ENCODE measurements around the gene HOXB2.

GRCh38 chr17:48517478-48517877, 27.4 kb downstream of the HOXB2 start:
- no peak for TF ChIP-seq POLR2A (IDR thresholded peaks at IDR 0.05)
- TF ChIP-seq, protein P1, sequence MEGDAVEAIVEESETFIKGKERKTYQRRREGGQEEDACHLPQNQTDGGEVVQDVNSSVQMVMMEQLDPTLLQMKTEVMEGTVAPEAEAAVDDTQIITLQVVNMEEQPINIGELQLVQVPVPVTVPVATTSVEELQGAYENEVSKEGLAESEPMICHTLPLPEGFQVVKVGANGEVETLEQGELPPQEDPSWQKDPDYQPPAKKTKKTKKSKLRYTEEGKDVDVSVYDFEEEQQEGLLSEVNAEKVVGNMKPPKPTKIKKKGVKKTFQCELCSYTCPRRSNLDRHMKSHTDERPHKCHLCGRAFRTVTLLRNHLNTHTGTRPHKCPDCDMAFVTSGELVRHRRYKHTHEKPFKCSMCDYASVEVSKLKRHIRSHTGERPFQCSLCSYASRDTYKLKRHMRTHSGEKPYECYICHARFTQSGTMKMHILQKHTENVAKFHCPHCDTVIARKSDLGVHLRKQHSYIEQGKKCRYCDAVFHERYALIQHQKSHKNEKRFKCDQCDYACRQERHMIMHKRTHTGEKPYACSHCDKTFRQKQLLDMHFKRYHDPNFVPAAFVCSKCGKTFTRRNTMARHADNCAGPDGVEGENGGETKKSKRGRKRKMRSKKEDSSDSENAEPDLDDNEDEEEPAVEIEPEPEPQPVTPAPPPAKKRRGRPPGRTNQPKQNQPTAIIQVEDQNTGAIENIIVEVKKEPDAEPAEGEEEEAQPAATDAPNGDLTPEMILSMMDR (IDR thresholded peaks at IDR 0.05): no peak
